NOMO-1 treated with DMSO at 0.1 percent for 48 hours (cell line): ENCODE data around the gene NAT9.

ENCODE experiments used
- DNase-seq: peaks from one replicate; lab custom pipeline; 2025; ENCODE audit not compliant: unreplicated experiment; lab: John Stamatoyannopoulos, UW

Gene NAT9

DNA sequence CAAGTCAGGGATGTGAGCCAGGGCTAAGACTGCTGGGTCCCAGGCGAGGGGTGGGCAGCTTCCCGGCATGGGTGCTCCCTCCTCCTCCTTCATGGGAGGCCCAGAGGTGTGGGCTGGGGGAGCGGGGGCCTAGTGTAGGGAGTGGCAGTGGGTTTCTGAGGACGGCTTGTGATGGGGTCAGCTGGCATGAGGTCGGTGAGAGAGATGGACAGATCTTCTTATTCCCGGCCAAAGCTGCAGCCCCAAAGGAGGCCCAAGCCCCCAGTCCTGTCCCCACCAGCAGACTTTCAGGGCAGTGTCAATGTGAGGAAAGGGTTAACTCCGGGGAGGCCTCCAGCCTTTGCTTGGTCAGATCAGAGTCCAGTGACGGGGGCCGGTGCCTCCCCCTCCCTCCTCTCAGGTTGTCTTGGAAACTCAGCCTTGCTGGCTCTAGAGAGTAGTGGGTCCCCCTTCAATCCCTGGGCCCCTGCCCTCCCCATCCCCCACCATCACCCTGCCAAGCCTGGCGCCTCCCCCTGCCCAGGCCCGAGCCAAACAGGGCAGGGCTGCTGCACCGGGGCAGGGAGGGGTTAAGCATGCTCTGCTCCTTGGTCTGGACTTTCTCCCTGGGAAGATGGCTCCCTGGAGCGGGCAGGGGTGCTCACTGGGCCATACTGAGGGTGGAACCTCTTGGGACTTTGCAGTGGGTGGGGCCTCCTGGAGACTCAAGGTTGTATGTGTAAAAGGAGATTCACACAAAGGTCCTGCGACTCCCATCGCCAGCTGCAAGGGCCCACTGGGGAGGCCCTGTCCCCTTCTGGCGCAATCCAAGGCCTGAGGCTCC is 12.4 kb downstream of the NAT9 start:
- DNase-seq = no peak

DNA sequence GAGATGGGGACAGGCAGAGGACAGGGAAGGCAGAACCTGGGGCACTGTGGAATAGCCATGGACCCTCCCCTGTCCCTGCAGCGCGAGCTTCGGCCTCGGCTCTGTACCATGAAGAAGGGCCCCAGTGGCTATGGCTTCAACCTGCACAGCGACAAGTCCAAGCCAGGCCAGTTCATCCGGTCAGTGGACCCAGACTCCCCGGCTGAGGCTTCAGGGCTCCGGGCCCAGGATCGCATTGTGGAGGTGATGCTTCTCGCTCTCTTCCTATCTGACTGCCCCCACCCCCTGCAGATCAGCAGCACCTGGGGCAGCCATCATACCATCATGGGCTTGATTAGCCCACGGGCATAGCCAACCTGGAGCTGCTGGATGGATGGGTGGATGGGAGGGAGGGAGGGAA is 14.2 kb downstream of the NAT9 start:
- DNase-seq = no peak

DNA sequence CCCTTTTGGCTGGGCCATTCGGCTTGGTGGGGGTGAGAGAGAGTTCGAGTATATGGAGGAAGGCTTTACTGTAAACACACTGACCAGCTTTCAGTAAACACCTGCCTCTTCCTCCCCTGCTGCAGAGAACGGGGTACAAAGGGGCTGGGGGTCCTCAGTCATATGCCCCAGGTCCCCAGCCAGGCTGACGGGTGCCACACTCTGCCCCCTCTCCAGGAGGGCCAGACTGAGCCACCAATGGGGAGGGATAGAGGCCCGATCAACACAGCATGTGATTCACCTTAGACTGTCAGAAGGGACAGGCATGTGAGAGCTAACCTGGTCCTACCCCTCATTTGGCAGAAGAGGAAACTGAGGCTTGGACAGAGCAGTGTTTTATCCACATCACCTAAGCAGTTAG is 14.7 kb downstream of the NAT9 start:
- no peak for DNase-seq

DNA sequence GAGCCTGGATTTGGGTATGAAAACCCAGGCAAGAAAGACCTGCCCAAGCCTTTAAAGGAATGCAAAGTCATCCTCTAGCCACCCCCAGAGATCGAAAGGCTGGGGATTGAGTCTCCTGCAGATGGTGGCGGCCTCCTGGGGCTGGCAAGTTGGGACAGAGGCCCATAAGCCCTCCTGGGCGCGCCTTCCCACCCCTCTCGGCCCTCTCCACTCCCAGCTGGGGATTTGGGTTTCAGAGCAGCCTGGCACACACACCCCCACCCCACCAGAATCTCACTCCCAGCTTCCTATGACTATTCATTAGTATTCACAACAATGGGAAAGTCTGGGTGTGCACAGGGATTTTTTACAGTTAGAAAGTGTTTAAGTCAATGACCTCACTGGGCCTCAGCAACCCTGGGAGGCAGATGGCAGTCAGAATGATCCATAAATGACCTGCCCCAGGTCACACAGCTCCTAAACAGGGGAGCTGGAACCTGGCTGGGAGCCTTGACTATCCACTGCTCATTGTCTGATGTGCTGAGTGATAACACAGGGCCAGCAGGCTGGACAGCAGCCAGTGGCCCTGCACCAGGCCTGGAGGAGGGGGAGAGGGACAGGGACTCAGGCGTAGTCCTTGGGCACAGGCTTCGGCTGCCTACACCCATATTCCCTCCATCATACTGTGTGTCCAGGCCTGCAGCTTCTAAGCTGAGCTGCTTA is 15.6 kb downstream of the NAT9 start:
- no peak for DNase-seq

DNA sequence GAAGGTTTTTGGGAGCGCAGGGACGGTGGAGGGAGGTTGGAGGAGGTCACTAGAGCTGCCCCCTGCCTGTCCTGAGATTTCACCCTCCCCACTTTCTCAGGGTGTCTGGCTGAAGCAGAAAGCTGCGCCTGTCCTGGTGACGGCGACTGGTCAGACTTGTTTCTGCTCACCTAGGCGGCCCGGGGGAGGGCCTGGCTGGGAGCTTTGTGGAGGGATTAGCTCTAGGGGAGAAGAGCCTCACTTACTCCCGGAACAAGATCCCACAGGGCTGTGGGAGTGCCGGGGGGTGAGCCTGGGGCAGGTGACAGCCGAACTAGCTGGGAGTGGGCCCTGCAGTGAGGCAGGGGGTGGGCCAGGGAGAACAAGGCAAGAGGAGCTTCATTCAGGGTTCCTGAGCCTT is 16.2 kb downstream of the NAT9 start:
- no peak for DNase-seq

DNA sequence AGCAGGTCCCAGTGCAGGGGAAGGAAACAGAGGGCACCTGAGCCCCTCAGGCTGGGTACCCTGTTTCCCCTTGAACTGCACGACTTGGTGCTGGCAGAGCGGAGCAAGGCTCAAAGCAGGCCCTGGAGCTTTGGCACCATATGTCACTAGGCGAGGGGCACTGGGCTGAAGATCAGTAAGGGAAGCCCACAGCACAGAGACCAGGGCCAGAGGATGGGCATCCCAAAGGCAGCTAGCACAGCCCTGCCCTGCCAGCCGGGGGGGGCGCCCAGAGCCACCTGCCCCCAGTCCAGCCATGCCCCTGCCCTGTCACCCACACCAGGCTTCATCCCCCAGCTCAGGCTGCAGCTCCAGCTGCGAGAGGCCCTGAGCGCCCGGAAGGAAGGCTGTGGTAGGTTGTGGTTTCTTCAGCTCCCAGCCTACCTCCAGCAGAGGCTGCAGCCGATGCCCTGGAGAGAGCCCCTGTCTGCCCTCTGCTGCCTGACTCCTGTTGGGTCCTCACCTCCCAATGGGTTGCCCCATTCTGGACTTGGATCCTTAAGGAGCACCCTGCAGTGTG is 16.8 kb downstream of the NAT9 start:
- DNase-seq = peak; percentile 78

DNA sequence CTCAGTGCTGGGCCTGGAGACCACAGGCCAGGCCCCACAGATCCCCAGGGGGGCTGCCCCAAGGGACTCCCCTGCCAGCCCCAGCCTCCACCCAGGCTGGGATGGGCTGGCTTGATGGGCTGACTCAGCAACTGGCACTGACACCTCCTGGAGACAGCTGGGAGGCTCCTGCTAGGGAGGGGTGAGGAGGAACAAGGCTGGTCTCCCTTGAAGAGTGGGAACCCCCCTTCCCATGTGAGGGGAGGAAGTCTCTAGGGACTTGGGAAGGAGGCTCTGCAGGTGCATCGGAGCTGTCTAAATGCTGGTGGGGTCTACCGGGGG is 17.3 kb downstream of the NAT9 start:
- DNase-seq = no peak

DNA sequence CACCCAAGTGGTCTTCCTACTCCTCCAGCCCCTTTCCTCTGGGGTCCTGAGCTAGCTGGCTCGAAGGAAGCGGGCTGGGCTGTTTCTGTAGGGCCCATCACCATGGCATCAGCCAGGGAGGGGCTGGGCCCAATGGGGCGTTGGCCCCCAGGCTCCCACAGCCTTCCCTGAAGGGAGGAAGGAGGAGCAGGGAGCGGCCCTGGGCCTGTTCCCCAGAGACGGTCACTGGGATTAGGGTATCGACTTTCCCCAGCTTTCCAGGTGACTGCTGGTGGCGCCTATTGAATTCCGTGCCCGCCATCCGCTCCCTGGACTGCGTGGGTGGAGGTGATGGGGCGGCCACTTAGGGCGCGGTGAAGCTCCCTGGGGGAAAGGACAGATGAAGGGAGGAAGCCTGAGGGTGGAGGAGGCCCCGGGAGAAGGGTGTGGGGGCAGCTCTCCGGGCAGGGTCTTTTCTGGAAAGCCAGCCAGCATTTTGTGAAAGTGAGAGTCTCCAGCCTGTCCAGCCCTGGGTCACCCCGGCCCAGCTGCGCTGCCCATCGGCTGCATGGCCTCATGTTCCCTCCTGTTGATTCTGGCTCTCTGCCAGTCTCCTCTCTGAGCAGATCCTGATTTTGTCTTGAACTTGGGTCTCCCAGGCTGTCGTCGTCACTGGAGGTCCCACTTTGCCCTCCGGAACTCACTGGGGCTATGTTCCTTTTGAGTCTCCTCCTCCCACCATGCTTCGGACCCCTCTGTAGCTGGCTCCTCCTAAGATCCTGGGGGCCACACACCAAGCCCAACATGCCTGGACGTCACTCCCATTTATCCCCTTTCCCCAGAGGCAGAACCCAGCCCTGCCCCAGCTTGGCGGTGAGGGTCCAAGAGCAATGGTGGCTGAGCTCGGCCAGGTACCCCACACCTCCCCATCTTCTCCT is 18.0 kb downstream of the NAT9 start:
- no peak for DNase-seq

DNA sequence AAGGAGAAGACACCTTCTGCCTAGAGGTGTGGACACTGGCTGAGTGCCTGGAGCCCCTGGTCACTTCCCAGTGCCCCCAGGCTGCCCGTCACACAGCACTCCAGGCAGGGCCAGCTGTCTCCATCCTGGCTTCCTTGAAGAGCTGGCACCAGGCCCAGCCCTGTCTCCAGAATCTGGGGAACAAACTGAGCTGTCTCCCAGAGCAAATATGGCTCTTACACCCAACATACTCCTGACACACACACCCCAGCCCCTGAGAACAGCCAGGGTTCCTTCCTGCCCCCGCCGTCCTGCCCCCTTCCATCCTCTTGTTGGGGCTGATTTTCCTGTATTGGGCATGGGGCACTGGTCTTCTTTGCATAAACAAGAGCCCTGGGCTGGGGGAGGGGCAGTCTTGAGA is 18.6 kb downstream of the NAT9 start:
- no peak for DNase-seq

DNA sequence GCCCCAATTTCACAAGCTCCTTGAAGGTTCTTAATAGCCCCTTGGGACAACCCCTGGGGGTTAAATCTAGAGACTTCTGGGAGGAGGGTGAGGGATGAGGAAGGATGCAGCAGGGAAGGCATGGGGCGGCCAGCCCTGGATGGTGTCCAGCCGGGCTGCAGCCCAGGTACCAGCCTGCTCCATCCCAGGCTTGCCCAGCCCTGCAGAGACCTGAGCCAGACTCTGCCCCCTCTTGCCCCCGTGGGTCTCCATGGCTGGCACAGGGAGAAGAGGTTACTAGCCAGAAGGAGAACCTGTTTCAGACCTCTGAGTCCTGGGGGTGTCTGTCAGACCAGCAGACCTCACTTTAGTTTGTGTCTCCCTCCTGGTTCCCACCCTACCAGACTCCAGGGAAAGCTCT is 19.3 kb downstream of the NAT9 start:
- DNase-seq = no peak

DNA sequence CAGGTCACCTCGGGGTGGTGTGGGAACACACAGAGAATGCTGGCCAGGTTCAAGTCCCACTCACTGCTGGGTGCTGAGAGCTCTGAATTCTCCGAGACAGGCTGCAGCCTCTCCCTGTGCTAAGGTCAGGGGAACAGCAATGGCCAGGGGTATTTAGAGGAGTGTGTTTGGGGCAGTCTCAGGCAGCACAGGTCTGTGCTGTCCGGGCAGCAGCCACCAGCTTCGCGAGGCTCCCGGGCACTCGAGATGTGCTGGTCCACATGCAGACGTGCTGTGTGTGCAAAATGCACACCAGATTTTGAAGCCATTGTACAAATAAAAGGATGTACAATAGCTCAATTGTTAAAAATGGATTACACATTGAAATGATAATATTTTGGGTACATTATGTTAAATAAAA is 20.6 kb downstream of the NAT9 start:
- DNase-seq = no peak

DNA sequence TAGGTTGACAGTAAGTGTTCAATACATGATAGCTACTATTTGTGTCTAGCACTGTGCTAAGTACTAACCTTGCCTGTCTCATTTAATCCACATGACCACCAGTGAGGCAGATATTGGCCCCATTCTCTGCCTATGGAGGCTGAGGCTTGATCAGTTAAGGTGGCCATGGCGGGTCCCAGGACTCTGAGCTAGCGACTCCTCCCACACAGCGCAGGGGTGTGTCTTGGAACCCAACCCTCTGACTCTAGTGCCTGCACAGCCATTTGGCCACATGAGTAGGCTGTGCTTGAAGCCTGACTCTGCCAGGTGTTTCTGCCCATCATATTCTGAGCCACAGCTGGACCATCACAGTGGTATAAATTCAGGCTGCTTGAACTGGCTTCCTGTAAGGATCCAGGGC is 21.3 kb downstream of the NAT9 start:
- DNase-seq = no peak

DNA sequence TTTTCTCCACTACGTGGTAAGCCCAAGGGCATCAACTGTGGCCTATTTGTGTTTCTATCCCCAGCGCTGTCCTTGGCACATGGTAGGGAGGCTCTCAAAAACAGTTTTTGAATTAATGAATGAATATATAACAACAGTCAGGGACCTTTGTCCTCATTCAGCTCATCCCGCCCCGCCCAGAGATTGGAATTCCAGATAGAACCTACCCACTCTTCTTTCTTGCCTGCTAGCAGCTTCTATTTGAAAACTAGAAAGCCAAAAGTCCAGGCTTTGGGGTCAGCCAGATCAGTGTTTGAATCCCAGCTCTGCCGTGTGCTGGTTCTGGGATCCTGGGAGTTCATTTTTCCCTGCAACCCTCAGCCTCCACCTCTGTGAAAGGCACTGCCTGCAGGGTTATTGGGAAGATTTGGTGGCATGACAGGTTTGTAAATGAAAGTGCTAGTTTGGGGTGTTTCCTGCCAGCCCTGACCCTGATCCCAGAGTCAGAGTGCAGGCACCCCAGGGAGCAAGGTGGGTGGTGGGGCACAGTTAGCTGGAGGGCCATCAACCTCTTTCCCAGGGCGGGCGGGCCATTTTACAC is 23.2 kb downstream of the NAT9 start:
- DNase-seq = no peak

DNA sequence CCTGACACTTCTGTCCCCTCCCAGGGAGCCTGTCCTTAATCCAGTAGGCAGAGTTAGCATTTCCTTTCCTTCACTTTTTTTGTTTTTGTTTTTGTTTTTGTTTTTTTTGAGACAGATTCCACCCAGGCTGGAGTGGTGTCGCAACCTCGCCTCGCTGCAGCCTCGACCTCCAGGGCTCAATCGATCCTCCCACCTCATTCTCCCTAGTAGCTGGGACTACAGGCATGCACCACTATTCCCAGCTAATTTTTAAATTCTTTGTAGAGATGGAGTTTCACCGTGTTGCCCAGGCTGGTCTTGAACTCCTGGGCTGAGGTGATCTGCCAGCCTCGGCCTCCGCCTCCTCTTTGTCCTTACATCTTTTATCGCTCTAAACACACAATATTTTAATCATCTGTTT is 23.7 kb downstream of the NAT9 start:
- DNase-seq = no peak

DNA sequence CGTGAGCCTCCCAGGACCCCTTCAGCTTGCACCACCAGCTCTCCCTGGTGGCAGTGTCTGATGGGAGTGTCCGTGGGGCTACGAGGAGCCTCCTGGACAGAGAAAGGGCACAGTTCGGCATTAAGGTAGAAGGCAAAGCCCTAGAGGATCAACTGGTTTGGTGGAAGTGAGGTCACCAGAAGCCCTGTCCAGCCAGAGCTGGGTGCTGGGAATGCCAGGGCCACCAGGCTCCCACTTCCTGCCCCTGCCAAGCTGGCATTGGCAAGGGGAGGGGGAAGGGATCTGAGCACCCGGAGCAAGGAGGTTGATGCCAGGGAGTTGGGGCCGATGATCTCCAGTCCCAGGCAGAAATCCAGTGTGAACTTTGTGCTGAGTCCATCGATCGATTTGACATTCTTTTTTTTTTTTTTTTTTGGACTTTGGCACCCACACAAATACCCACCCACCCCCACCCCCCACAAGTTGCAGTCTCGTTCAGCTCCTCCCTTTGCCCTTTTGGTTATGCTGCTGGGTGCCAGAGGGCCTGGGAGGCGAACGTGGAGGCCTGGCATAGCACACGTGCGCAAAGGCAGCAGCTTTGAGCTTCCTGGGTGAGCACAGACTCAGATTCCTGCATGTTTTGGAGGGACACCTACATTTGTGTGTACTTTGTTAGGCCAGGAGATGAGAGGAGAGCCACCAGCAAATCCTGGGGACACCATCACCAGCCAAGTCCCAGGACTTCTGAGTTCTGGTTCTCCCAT is 25.6 kb downstream of the NAT9 start:
- no peak for DNase-seq

DNA sequence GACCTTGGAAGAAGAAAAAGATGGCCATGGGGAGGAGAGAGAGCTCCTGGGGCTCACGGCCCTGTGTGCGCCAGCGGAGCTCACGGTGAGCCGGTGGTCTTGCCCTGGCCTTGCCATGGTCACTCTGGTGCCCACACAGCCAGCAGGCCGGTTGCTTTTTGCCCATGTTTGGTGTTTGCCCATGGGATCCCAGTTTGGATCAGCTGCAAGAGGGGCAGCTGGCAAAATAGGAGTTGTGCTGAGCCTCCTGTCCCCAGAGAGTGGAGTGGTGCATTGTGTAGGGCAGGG is 26.2 kb downstream of the NAT9 start:
- DNase-seq = no peak

DNA sequence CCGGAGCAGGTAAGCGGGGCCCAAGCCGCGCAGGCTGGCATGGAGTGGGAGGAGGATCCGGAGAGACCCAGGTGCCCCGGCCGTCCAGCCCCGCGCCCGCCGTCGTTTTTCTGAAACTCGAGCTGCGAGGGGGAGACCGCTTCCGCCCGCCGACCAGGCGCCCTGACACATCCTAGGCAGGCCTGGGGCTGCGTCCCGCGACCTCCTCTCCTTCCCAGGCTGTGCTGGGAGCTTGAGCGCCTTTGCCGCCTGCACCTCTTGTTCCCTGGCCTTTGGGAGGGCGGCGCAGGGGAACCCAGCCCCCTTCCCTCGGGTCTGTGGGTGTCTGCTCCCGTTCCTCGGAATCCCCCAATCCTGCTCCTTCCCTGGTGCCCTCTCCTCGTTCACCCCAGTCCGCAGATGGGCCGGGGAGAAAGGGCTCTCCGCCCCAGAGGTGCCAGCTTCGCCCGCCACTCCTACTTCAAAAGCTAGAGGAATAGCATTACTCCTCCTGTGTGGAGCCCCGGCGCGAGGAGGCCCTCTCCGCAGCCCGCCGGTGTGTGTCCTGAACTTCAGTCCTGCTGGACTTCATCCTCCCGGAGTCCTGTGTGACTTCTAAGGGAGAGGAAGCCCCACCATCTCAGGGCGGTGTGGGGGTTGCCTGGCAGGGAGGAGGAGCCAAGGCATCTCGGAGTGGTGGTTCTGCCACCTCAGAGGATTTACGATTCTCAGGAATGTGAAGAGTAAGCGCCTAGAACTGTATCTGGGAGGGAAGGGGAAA is 26.7 kb downstream of the NAT9 start:
- DNase-seq = no peak

DNA sequence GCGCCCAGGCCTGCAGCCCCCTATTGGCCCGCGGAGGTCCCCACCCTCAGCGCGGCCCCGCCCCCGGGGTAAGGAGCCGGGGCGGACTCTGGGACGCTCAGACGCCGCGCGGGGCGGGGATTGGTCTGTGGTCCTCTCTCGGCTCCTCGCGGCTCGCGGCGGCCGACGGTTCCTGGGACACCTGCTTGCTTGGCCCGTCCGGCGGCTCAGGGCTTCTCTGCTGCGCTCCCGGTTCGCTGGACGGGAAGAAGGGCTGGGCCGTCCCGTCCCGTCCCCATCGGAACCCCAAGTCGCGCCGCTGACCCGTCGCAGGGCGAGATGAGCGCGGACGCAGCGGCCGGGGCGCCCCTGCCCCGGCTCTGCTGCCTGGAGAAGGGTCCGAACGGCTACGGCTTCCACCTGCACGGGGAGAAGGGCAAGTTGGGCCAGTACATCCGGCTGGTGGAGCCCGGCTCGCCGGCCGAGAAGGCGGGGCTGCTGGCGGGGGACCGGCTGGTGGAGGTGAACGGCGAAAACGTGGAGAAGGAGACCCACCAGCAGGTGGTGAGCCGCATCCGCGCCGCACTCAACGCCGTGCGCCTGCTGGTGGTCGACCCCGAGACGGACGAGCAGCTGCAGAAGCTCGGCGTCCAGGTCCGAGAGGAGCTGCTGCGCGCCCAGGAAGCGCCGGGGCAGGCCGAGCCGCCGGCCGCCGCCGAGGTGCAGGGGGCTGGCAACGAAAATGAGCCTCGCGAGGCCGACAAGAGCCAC is 27.4 kb downstream of the NAT9 start, which contains the start of gene NHERF1:
NHERF1 (plus strand) TSS at position 100 of the 750 bp plus-strand sequence; CDS start at position 319, 219 bp downstream.
- peak; percentile 92 for DNase-seq

DNA sequence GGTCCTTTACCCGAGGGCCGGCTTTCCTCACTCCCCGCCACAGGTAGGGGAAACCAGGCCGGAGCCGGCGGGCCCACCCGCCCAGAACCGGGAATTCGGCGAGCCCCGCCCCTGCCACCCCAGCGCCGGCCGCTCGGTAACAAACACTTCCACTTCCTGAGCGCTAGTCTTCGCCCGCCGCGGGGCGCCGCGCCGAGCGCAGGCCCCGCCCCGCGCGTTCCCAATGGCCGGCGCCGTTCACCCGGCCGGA is 27.9 kb downstream of the NAT9 start:
- DNase-seq = no peak
